T47D (cell line): ENCODE results near the gene SEPTIN3.

Experiments
- DNase-seq, 2 experiments: peaks; one replicate each; pipeline versions ENCODE4 v3.0.0 to v3.0.0-alpha.2; 2011 to 2012; ENCODE audit warnings: low read depth in 1 of 2, low spot score in 1 of 2
- JUND ChIP-seq: IDR thresholded peaks from 2 replicates; pipeline ENCODE4 v1.6.1; 2012; ENCODE audit warnings: low read depth
- in situ Hi-C: cut with HindIII; loops from 2 replicates; pipeline ENCODE4 v1.10.0; 2016; ENCODE audit warnings: low sequenced_read_pairs, low pct_unique_long_range_greater_than_20kb

Gene SEPTIN3

GRCh38 chr22:41932353-41932752, 36.9 kb upstream of the SEPTIN3 start:
- no peak for DNase-seq
- no peak for TF ChIP-seq JUND
- in situ Hi-C loops: no loop called here

DNA sequence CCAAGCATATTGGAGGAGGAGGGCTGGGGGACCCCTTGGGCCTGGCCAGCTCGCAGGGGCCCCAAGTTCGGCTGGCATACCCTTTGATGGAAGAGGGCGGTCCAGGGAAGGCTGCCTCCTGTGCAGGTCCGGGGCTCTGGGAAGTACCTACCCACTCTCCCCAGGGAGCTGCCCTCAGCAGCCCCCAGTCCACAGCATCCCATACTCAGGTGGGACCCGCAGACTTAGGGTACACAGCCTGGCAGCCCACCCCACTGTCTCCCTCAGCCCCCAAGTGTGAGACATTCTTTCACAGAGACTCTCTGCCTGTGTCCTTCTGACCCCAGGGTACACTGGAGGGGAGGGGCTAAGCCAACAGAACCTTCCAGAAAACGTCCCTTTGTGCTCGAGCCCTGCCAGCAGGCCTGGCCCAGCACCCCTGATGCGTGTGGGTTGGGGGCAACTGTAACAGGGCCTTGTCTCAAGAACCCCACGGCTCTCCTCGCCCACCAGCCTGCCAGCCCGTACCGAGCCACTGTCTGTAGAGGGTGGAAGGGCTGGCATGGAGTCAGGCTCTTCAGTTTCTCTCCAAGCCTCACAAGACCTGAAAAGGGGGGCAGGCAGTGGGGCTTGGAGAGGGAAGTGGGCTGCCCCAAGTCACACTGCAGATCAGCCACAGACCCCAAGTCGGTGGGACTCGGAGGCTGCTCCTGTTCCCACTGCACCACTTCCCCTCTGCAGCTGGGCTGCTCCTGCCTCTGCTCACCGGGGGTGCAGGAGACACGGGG, 35.6 kb upstream of the SEPTIN3 start:
- in situ Hi-C loops: no loop called here

GRCh38 chr22:41934284-41935014, 34.8 kb upstream of the SEPTIN3 start:
- TF ChIP-seq JUND: no peak

More for the DNA sequence above, 35.6 kb upstream of the SEPTIN3 start:
- no peak for DNase-seq
- TF ChIP-seq JUND: no peak

DNA sequence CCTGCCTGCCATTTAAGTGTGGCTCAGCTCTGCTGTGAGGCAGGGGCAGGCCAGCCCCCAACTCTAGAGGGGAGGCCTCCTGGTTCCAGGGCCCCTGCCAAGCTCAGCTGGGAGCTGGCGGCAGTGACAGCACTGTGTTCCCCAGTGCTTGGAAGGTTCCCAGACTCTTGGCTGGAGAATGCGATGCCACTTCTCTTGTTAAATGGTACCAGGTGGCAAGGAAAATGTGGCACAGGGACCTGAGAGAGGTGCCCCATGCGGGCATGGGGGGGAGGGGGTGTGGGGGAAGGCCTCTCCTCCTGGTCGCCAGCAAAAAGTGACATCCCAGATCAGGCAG, 34.3 kb upstream of the SEPTIN3 start:
- in situ Hi-C loops: no loop called here
- no peak for TF ChIP-seq JUND
- DNase-seq: no peak

More at GRCh38 chr22:41934284-41935014, 34.8 kb upstream of the SEPTIN3 start:
- in situ Hi-C loops: no loop called here
- no peak for DNase-seq

- no peak for TF ChIP-seq JUND
- no peak for DNase-seq
- in situ Hi-C loops: no loop called here
Observed at GRCh38 chr22:41935509-41935908, 33.7 kb upstream of the SEPTIN3 start.

DNA sequence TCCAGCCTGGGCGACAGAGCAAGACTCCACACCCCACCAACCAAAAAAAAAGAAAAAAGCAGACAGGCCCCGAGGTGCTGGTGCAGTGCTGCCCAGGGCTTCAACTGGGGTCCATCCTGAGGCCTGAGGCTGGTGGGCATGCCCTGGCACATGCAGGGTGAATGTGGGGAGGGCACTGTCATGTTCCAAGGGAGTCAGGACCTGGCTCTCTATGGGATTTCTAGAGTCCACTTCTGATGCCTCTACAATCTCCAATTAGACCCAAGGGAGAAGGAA, 32.4 kb upstream of the SEPTIN3 start:
- in situ Hi-C loops: no loop called here
- no peak for DNase-seq
- TF ChIP-seq JUND: no peak

- in situ Hi-C loops: no loop called here
- TF ChIP-seq JUND: no peak
- peak in 1 of 2 experiments; percentile 78 for DNase-seq
Observed at GRCh38 chr22:41939981-41940831, 29.0 kb upstream of the SEPTIN3 start.

DNA sequence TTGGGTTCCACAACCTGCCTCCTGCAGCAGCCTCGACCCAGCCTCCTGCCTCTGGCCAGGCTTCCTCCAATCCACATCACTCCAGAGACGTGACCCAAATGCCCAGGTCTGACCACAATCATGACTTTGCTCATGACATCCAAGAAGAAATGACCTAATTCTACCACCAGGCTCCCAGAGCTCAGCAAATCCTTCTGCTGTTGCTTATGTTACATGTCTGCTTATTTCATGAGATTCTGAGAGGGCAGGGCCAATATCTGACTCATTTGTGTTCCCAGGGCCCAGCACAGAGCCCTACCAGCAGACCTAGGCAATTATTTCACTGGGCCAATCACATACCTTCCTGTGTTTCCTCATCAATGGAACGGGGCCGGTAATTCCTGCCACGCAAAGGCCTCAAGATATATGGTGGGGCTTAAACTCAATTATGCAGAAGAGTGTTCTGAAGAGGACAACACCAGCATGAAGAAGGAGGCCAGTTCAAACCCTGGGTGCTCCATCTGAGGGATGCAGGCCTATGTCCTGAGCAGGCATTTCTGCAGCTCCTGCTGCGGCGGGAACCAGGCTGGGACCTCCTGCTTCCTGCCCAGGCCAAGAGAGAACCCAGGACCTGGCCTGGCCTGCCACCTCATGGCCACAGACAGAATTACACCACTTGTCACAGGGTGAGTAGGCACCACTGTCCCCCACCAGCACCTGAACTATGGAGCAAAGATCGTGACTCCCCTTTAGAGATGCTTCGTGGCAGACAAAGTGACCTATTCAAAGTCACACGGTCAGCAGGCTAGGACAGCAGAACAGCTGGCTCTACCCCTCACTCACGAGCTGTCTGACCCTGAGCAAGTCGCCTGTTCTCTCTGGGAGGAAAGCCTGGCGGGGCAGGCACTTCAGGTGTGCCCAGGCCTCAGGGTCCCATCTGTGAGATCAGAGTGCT, 28.1 kb upstream of the SEPTIN3 start:
- no peak for TF ChIP-seq JUND
- in situ Hi-C loops: no loop called here
- peak in 1 of 2 experiments; percentile 78 for DNase-seq

DNA sequence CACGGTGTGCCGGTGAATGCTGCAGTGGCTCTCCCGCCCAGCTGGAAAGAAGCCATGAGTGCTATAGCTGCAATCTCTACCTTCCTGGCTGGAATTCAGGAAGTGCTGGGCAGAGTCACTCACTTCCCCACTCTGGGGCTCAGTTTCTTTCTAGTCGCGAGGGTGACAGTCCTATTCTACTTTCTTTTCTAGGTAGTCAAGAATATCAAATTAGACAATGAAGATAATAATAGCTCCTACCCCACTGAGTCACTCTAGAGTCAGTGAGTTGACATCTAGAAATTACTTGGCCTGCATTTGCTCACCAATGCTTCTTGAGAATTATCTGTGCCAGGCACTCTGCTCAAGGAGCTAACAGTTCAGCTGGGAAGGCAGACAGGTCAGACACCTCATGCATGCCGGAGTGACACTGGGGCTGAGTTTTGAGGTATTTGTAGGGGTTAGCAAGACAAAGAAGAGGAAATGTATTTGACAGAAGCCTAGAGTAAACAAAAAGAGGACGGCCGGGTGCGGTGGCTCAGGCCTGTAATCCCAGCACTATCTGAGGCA, 25.5 kb upstream of the SEPTIN3 start:
- DNase-seq: no peak
- in situ Hi-C loops: no loop called here
- no peak for TF ChIP-seq JUND

GRCh38 chr22:41946629-41947423, 22.4 kb upstream of the SEPTIN3 start, which contains the start of gene CENPM:
TSS of gene CENPM (minus strand) at chr22:41947152. CDS start at chr22:41947076, 76 bp downstream.
- in situ Hi-C loops: no loop called here
- DNase-seq: peak; percentile 81 to 96

More at GRCh38 chr22:41946629-41947423, 22.4 kb upstream of the SEPTIN3 start, which contains the start of gene CENPM:
- TF ChIP-seq JUND: no peak
